Adipose tissue (tissue), 3 donors: ENCODE data around the gene KCNH2. TPM values are rescaled to one million over a fixed set of nuclear protein-coding genes. Genes with fewer than 3 reads are reported as not detected.

Experiments used
- H3K27ac ChIP-seq: one replicate; pipeline ENCODE4 v1.5.1; 2013; ENCODE audit warnings: low read depth, low read length
- WGBS, 3 donors: extraction: QIAGEN DNeasy Blood & Tissue Kit; methylation state at CpG; one replicate each; pipeline ENCODE4 v1.1.7; 2013; 5-methylcytosine and 5-hydroxymethylcytosine counted together
- polyA plus RNA-seq, 3 donors: library from polyadenylated mRNA; stranded (reverse); fragments of 200-250 nt; gene quantifications; one replicate each; pipeline ENCODE4 v1.2.3, GENCODE V29; 2013
- donor health status: healthy with polysubstance abuse.
- donor health status: Bipolar disorder and iron deficiency.
- donor health status: healthy.

The KCNH2 gene
- polyA plus RNA-seq, 3 donors = 0.19 to 3.4 (median 0.22) TPM

DNA sequence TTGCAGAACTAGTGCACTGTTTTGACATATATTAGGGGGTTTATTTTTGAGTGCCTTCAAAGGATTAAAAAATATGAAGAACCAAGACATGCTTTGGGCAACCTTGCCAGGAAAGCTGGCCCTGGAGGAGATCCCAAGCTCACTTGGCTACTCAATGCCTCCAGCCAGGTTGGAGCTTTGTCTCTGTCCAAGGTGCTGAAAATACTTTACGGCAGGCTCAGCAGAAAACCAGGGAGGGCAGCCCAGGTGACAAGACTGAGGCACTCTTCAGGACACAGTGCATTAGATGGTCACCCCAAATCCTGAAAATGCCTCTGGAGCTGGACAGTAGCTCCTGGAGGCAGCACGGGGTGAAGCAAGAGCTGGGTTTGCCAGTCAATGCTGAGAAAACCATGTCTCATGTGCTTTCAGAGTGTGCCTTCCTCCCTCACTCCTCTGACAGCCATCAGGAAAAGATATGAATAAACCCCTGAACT lies 5.8 kb upstream of the KCNH2 start:
- WGBS, 3 donors = 6 to 7% (median 7%) methylated on average over 2 of the region's 2 CpGs
- H3K27ac ChIP-seq = no peak overlapping the region

- H3K27ac ChIP-seq = no peak overlapping the region
- 23 to 40% (median 24%) methylated on average over 3 of the region's 3 CpGs for WGBS, 3 donors
Observed at GRCh38 chr7:150982351-150982750, 4.2 kb upstream of the KCNH2 start.

- H3K27ac ChIP-seq = no peak overlapping the region
- WGBS, 3 donors = 56 to 61% (median 58%) methylated on average over 6 of the region's 6 CpGs
Observed at GRCh38 chr7:150981644-150982043, 3.5 kb upstream of the KCNH2 start.

DNA sequence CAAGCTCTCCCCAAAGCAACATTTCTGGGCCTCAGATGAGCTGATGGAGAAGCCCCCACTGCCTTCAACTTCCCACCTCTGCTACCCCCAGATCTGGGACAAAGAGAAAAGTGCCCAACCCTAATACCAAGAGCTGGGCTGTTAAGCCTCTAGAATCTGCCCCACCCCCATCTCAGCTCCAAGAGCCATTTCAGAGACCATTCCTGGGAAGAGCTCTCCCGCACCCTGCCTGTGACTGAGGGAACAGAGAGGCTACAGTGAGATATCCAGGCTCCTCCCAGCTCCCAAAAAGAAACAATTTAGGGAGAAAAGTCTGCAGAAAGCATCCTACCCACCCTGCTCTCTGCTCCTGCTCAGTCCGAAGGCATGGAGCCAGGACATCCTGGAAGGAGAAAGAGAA lies 2.5 kb upstream of the KCNH2 start:
- H3K27ac ChIP-seq = no peak overlapping the region
- WGBS, 3 donors = 39 to 51% (median 42%) methylated on average over 2 of the region's 2 CpGs

DNA sequence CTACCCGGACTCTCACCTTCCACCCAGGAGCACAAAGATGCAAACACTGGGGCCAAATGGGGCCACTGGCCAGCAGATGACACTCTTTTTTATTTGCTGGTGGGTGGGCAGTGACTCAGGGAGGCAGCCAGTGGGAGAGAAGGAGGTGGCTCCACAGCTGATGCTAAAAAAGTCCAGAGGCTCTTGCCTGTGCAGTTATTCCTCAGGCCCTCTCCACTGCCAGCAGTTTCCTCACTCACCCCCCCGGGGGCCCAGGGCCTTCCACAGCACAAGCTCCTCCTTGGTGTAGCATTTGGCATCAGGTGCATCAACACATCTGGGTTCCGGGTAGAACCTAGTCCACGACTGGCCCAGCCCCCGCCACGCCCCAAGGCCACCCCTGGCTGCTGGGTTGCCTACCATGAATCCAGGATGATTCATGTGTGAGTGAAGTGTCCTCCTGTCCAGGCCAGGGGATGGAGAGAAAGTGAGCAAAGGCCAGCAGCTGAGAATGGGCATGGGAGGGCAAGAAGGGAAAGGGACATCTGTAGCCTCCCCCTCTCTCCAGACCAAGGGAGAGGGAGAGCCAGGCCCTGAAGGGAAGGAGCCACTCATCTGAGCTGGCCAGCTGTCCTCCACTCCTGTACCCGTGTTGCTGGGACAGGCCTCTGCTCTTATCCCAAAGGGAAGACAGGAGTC lies 1.7 kb upstream of the KCNH2 start:
- H3K27ac ChIP-seq = no peak overlapping the region
- 37 to 40% (median 37%) methylated on average over 7 of the region's 7 CpGs for WGBS, 3 donors

GRCh38 chr7:150977382-150978125 lies 567 bp downstream of the KCNH2 start:
- H3K27ac ChIP-seq = no peak overlapping the region
- 5 to 6% (median 5%) methylated on average over 39 to 62 of the region's 62 CpGs for WGBS, 3 donors

- 40 to 51% (median 43%) methylated on average over 13 of the region's 13 CpGs for WGBS, 3 donors
- H3K27ac ChIP-seq = no peak overlapping the region
Observed at GRCh38 chr7:150976529-150977381, 1.4 kb downstream of the KCNH2 start.

GRCh38 chr7:150975536-150976319 lies 2.4 kb downstream of the KCNH2 start:
- H3K27ac ChIP-seq = no peak overlapping the region
- WGBS, 3 donors = 79 to 86% (median 82%) methylated on average over 8 to 9 of the region's 9 CpGs

- 2 to 3% (median 2%) methylated on average over 69 to 89 of the region's 89 CpGs for WGBS, 3 donors
- H3K27ac ChIP-seq = no peak overlapping the region
Observed at GRCh38 chr7:150974468-150975391, 3.4 kb downstream of the KCNH2 start.

- H3K27ac ChIP-seq = no peak overlapping the region
- whole genome bisulfite sequencing, 3 donors = 48 to 49% (median 49%) methylated on average over 25 to 27 of the region's 27 CpGs
Observed at GRCh38 chr7:150973571-150974451, 4.3 kb downstream of the KCNH2 start.

GRCh38 chr7:150972741-150973140 lies 5.4 kb downstream of the KCNH2 start:
- WGBS, 3 donors = 83 to 93% (median 85%) methylated on average over 7 to 8 of the region's 8 CpGs
- no peak overlapping the region for H3K27ac ChIP-seq

DNA sequence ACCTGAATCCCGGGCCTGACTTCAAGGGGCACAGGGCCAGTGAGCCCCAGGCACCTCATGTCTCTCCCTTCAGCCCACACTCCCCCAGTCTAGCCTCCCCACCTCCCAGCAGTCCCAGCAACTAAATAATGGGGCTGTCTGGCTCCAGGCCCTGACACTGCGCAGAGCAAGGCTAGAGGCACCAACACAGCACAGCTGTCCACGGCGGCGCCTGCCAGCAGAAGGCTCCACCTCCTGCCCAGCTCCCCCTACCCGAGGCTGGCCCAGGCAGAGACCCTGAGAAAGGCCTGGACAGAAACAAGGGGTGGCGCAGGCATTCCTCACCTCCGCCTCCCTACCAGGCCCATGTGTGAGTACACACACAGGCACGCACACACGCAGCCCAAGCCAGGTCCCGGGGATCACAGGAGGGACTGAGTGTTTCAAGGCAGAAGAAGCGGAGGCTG lies 6.1 kb downstream of the KCNH2 start:
- H3K27ac ChIP-seq = no peak overlapping the region
- 58 to 68% (median 66%) methylated on average over 12 of the region's 12 CpGs for WGBS, 3 donors

GRCh38 chr7:150971242-150972022 lies 6.7 kb downstream of the KCNH2 start:
- H3K27ac ChIP-seq = no peak overlapping the region
- WGBS, 3 donors = 52 to 67% (median 62%) methylated on average over 13 to 16 of the region's 16 CpGs

GRCh38 chr7:150970424-150970823 lies 7.7 kb downstream of the KCNH2 start:
- no peak overlapping the region for H3K27ac ChIP-seq
- WGBS, 3 donors = 67 to 91% (median 79%) methylated on average over 11 of the region's 11 CpGs

GRCh38 chr7:150969475-150969874 lies 8.6 kb downstream of the KCNH2 start:
- no peak overlapping the region for H3K27ac ChIP-seq
- WGBS, 3 donors = 51 to 89% (median 81%) methylated on average over 7 of the region's 7 CpGs
